Neural cell (in vitro differentiated cells): ENCODE results near the gene DIRAS1. TPM values are rescaled to one million over a fixed set of nuclear protein-coding genes. Genes with fewer than 3 reads are reported as not detected.

Experiments used
- H2AFZ ChIP-seq: fragments of 200-600, 300-800 bp; sonication (generic), shearing (Covaris generic); 2 replicates; pipeline ENCODE4 v1.6.0; 2014; ENCODE audit warnings: low read depth, mild to moderate bottlenecking, antibody characterized with exemption, low read length, moderate library complexity
- H3F3A ChIP-seq: fragments of 200-600 bp; shearing (Covaris generic); 2 replicates; pipeline ENCODE4 v1.6.1; 2016; ENCODE audit warnings: mild to moderate bottlenecking, moderate library complexity, mixed read lengths, antibody characterized with exemption, low read length; ENCODE audit not compliant: insufficient read depth, poor library complexity, severe bottlenecking
- H3K27ac ChIP-seq: fragments of 200-600, 300-800 bp; sonication (generic), shearing (Covaris generic); 2 replicates; pipeline ENCODE4 v1.5.1; 2014; ENCODE audit warnings: mild to moderate bottlenecking, low read length, moderate library complexity
- H3K27me3 ChIP-seq: fragments of 300-800, 200-600 bp; sonication (generic), shearing (Covaris generic); 2 replicates; pipeline ENCODE4 v1.6.0; 2014; ENCODE audit warnings: mild to moderate bottlenecking, low read depth, low read length, moderate library complexity; ENCODE audit not compliant: insufficient read depth
- H3K36me3 ChIP-seq: fragments of 300-800, 200-600 bp; sonication (generic), shearing (Covaris generic); 2 replicates; pipeline ENCODE4 v1.5.1; 2014; ENCODE audit warnings: mild to moderate bottlenecking, antibody characterized with exemption, low read length, moderate library complexity; ENCODE audit not compliant: insufficient read depth
- H3K4me2 ChIP-seq: fragments of 300-800, 200-600 bp; sonication (generic), shearing (Covaris generic); 2 replicates; pipeline ENCODE4 v1.6.0; 2014; ENCODE audit warnings: mild to moderate bottlenecking, low read length
- H3K4me3 ChIP-seq: fragments of 300-800, 200-600 bp; sonication (generic), shearing (Covaris generic); 2 replicates; pipeline ENCODE4 v1.5.1; 2014; ENCODE audit warnings: mild to moderate bottlenecking, low read length, moderate library complexity
- H3K79me2 ChIP-seq: fragments of 200-600 bp; shearing (Covaris generic); replicated peaks from 2 replicates; pipeline ENCODE4 v1.6.0; 2014; ENCODE audit warnings: mild to moderate bottlenecking, low read length, moderate library complexity; ENCODE audit not compliant: insufficient read depth
- H3K9ac ChIP-seq: fragments of 300-800, 200-600 bp; sonication (generic), shearing (Covaris generic); 2 replicates; pipeline ENCODE4 v1.6.1; 2016; ENCODE audit warnings: mild to moderate bottlenecking, low read length, mixed read lengths
- H3K9me2 ChIP-seq: fragments of 200-600 bp; shearing (Covaris generic); 2 replicates; pipeline ENCODE4 v1.6.1; 2016; ENCODE audit warnings: mild to moderate bottlenecking, low read length, mixed read lengths; ENCODE audit not compliant: insufficient read depth
- H3K9me3 ChIP-seq: fragments of 200-600, 300-800 bp; sonication (generic), shearing (Covaris generic); 2 replicates; pipeline ENCODE4 v1.6.1; 2016; ENCODE audit warnings: mild to moderate bottlenecking, mixed run types, low read length, moderate library complexity, mixed read lengths
- H4K20me1 ChIP-seq: fragments of 200-600 bp; shearing (Covaris generic); 2 replicates; pipeline ENCODE4 v1.6.1; 2016; ENCODE audit warnings: mild to moderate bottlenecking, mixed run types; ENCODE audit not compliant: insufficient read depth
- EP300 ChIP-seq: fragments of 450-650 bp; conservative IDR thresholded peaks from 2 replicates; pipeline ENCODE4 v1.6.1; 2014; ENCODE audit warnings: antibody characterized with exemption, mild to moderate bottlenecking, moderate library complexity; ENCODE audit not compliant: poor library complexity, severe bottlenecking
- EZH2 ChIP-seq: fragments of 200-600, 300-800 bp; shearing (Covaris generic), sonication (generic); IDR thresholded peaks from 2 replicates; pipeline ENCODE4 v1.6.1; 2014; ENCODE audit warnings: antibody characterized with exemption, low read length, borderline replicate concordance, mild to moderate bottlenecking; ENCODE audit not compliant: insufficient read depth, poor library complexity, severe bottlenecking
- MXI1 ChIP-seq: fragments of 450-650 bp; conservative IDR thresholded peaks from 2 replicates; pipeline ENCODE4 v1.6.1; 2014; ENCODE audit warnings: antibody characterized with exemption, mild to moderate bottlenecking; ENCODE audit not compliant: poor library complexity, severe bottlenecking
- POLR2AphosphoS5 ChIP-seq: IDR thresholded peaks from 2 replicates; pipeline ENCODE4 v1.6.1; 2012
- RAD21 ChIP-seq: fragments of 450-650 bp; conservative IDR thresholded peaks from 2 replicates; pipeline ENCODE4 v1.6.1; 2014; ENCODE audit warnings: antibody characterized with exemption, mild to moderate bottlenecking, moderate library complexity
- SMC3 ChIP-seq: fragments of 450-650 bp; conservative IDR thresholded peaks from 2 replicates; pipeline ENCODE4 v1.6.1; 2014; ENCODE audit warnings: antibody characterized with exemption, mild to moderate bottlenecking, moderate library complexity; ENCODE audit not compliant: poor library complexity
- TAF1 ChIP-seq: IDR thresholded peaks from 2 replicates; pipeline ENCODE4 v1.6.1; 2012; ENCODE audit warnings: low read depth
- polyA plus RNA-seq: library from polyadenylated mRNA; depleted of rRNA; stranded (reverse); fragments of >200 nt; gene quantifications from 2 replicates; pipeline ENCODE4 v1.2.3, GENCODE V29; 2014
- TF ChIP-seq, protein P1 (sequence below): fragments of 450-650 bp; IDR thresholded peaks from 2 replicates; pipeline ENCODE4 v1.5.1; 2014; ENCODE audit warnings: antibody characterized with exemption, mild to moderate bottlenecking, moderate library complexity; ENCODE audit not compliant: poor library complexity, severe bottlenecking
- TF ChIP-seq, protein P2 (sequence below): IDR thresholded peaks from 2 replicates; pipeline ENCODE4 v1.6.1; 2012; ENCODE audit warnings: borderline replicate concordance

DIRAS1 gene
- polyA plus RNA-seq, 1 donor from 2014 or later = 39.8 TPM

DNA sequence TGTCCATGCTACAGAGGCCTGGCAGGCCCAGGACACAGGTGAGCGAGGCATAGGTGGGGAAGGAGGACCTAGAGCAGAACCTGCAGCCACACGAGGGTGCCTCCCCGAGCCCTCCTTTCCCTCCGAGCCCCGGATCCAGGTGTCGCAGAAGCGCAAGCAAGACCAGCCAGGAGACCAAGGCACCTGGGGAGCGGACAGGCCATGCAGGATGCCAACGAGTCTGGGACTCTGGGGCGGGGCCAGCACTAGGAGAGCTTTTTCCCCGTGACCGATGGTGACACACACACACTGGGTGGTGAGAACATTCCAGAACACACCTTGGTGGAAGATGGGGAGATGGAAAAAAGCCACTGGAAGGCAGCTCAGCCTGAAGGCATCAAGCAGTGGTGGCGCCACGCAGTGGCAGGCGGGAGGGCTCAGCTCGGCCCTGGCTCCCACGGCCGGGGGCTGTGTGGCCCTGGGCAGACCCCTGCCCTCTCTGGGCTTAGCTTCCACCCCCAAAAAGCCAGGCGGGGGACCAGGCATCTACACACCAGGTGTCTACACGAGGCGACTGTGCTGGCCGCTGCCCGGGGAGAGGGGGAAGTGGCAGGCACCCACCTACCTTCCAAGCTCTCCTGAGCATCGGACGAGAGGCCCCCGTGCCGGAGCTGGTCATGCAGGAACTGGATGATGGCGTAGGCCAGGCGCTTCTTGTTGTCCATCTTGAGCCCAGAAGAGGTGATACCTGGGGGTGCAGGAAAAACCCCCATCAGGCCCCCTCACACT, 47.4 kb upstream of the DIRAS1 start:
- Histone ChIP-seq H3K4me2 (no peak overlapping the region), H4K20me1 (no peaks in the 10 kb centered on the region)

DNA sequence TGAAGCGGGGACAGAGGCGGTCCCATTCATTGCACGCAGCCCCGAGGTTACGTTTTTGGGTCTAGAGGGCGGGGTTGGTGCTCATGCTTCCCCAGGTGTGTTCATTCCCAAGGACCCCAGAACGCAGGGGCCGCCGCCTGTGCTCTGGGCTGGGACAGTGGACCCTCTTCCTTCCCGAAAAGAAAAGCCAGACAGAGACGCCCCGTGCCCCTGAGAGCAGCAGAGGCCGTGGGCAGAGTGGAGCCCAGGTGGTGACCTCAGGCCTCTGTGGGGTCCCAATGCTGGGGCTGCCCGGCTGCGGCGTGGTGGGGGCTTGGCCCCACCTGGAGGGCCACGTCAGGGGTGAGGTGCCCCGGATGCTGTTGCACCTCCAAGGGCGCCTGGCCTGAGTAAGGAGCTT, 46.5 kb upstream of the DIRAS1 start:
- H3K9ac ChIP-seq = no peak overlapping the region
- no peak overlapping the region for H3K4me2 ChIP-seq
- no peaks in the 10 kb centered on the region for H4K20me1 ChIP-seq
- H3K9me3 ChIP-seq = no peaks in the 10 kb centered on the region
- H3K79me2 ChIP-seq = peaks cover 8% of the 10 kb centered on the region
- no peak overlapping the region for H2AFZ ChIP-seq
- no peaks in the 10 kb centered on the region for H3K36me3 ChIP-seq
- no peak overlapping the region for H3K4me3 ChIP-seq
- H3K27me3 ChIP-seq = no peaks in the 10 kb centered on the region
- no peak for TF ChIP-seq TAF1
- no peak for TF ChIP-seq EZH2
- no peak for TF ChIP-seq MXI1
- TF ChIP-seq, protein P1, sequence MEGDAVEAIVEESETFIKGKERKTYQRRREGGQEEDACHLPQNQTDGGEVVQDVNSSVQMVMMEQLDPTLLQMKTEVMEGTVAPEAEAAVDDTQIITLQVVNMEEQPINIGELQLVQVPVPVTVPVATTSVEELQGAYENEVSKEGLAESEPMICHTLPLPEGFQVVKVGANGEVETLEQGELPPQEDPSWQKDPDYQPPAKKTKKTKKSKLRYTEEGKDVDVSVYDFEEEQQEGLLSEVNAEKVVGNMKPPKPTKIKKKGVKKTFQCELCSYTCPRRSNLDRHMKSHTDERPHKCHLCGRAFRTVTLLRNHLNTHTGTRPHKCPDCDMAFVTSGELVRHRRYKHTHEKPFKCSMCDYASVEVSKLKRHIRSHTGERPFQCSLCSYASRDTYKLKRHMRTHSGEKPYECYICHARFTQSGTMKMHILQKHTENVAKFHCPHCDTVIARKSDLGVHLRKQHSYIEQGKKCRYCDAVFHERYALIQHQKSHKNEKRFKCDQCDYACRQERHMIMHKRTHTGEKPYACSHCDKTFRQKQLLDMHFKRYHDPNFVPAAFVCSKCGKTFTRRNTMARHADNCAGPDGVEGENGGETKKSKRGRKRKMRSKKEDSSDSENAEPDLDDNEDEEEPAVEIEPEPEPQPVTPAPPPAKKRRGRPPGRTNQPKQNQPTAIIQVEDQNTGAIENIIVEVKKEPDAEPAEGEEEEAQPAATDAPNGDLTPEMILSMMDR = no peak
- TF ChIP-seq SMC3 = no peak
- TF ChIP-seq RAD21 = no peak
- TF ChIP-seq, protein P2, sequence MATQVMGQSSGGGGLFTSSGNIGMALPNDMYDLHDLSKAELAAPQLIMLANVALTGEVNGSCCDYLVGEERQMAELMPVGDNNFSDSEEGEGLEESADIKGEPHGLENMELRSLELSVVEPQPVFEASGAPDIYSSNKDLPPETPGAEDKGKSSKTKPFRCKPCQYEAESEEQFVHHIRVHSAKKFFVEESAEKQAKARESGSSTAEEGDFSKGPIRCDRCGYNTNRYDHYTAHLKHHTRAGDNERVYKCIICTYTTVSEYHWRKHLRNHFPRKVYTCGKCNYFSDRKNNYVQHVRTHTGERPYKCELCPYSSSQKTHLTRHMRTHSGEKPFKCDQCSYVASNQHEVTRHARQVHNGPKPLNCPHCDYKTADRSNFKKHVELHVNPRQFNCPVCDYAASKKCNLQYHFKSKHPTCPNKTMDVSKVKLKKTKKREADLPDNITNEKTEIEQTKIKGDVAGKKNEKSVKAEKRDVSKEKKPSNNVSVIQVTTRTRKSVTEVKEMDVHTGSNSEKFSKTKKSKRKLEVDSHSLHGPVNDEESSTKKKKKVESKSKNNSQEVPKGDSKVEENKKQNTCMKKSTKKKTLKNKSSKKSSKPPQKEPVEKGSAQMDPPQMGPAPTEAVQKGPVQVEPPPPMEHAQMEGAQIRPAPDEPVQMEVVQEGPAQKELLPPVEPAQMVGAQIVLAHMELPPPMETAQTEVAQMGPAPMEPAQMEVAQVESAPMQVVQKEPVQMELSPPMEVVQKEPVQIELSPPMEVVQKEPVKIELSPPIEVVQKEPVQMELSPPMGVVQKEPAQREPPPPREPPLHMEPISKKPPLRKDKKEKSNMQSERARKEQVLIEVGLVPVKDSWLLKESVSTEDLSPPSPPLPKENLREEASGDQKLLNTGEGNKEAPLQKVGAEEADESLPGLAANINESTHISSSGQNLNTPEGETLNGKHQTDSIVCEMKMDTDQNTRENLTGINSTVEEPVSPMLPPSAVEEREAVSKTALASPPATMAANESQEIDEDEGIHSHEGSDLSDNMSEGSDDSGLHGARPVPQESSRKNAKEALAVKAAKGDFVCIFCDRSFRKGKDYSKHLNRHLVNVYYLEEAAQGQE = no peak
- TF ChIP-seq EP300 = no peak
- no peak for TF ChIP-seq POLR2AphosphoS5
- no peaks in the 10 kb centered on the region for H3F3A ChIP-seq
- H3K9me2 ChIP-seq = no peaks in the 10 kb centered on the region
- no peak overlapping the region for H3K27ac ChIP-seq

More for the DNA sequence above, 47.4 kb upstream of the DIRAS1 start:
- Histone ChIP-seq H3K27ac (no peak overlapping the region), H3F3A (no peaks in the 10 kb centered on the region), H3K79me2 (peaks cover 8% of the 10 kb centered on the region), H3K27me3 (no peaks in the 10 kb centered on the region), H3K9ac (no peak overlapping the region), H3K9me2 (no peaks in the 10 kb centered on the region), H3K36me3 (no peaks in the 10 kb centered on the region), H3K9me3 (no peaks in the 10 kb centered on the region), H3K4me3 (no peak overlapping the region), H2AFZ (no peak overlapping the region)
- TF ChIP-seq EZH2 = no peak
- TF ChIP-seq, protein P1 = no peak
- TF ChIP-seq SMC3 = no peak
- no peak for TF ChIP-seq TAF1
- no peak for TF ChIP-seq EP300
- TF ChIP-seq RAD21 = no peak
- no peak for TF ChIP-seq MXI1
- TF ChIP-seq, protein P2 = no peak
- TF ChIP-seq POLR2AphosphoS5 = no peak
